GM12878 (cell line): ENCODE data around the gene TAS2R9. TPM values are rescaled to one million over a fixed set of nuclear protein-coding genes. Genes with fewer than 3 reads are reported as not detected.

ENCODE experiments used
- ATAC-seq: fragments of 200-7000 bp; cut with Tn5 transposase; 3 replicates; pipeline ENCODE4 v1.9.1; 2020; ENCODE audit warnings: mild to moderate bottlenecking, moderate library complexity
- Bru-seq: library from RNA; stranded (reverse); fragments of 400-500 nt; gene quantifications from one replicate; lab custom pipeline; 2021; lab: Mats Ljungman, UMichigan
- BruChase-seq, 2 experiments: library from RNA; stranded (reverse); fragments of 400-500 nt; gene quantifications; one replicate each; lab custom pipeline; 2021; lab: Mats Ljungman, UMichigan
- BruUV-seq: library from RNA; stranded (reverse); fragments of 400-500 nt; replicated peaks from 2 replicates; lab custom pipeline; 2021; lab: Mats Ljungman, UMichigan
- CTCF ChIA-PET: fragments of 300-600 bp; sonication (Branson Sonifier 250); formaldehyde crosslinking; extraction: SDS; loops from one replicate; lab custom pipeline; 2021; ENCODE audit warnings: inconsistent platforms; lab: Yijun Ruan, JAX
- POLR2A ChIA-PET: fragments of 350-600 bp; formaldehyde crosslinking; extraction: SDS; loops from one replicate; lab custom pipeline; 2021; ENCODE audit warnings: inconsistent platforms; lab: Charles Lee
- RAD21 ChIA-PET: fragments of 300-600 bp; sonication (Branson Sonifier 250); formaldehyde crosslinking; loops from one replicate; lab custom pipeline; 2023; ENCODE audit warnings: antibody characterized with exemption; ENCODE audit not compliant: unreplicated experiment; lab: Charles Lee
- SMC1A ChIA-PET: fragments of 300-600 bp; sonication (Branson Sonifier 250); formaldehyde crosslinking; loops from one replicate; lab custom pipeline; 2023; ENCODE audit not compliant: unreplicated experiment, uncharacterized antibody; lab: Charles Lee
- DNase-seq: peaks from one replicate; pipeline ENCODE4 v3.0.0-alpha.2; 2011; ENCODE audit warnings: low read depth, low spot score
- FAIRE-seq: peaks from 3 replicates; lab custom pipeline; 2011; peaks lifted over from hg19 to GRCh38; lab: Jason Lieb, UNC
- H2AFZ ChIP-seq: 2 replicates; pipeline ENCODE4 v1.6.0; 2011; ENCODE audit warnings: low read depth, low read length, control low read depth; ENCODE audit not compliant: control insufficient read depth
- H3K27ac ChIP-seq: 2 replicates; pipeline ENCODE4 v1.5.1; 2011; ENCODE audit warnings: control low read depth; ENCODE audit not compliant: control insufficient read depth, insufficient read depth
- H3K27me3 ChIP-seq, 2 experiments: replicated peaks in 1 of 2; 2 replicates each; pipeline versions ENCODE4 v1.6.0 to v1.6.1; 2011; ENCODE audit warnings: low read length in 1 of 2; ENCODE audit not compliant: control insufficient read depth in 2 of 2, insufficient read depth in 2 of 2
- H3K36me3 ChIP-seq, 2 experiments: 2 replicates each; pipeline ENCODE4 v1.5.1; 2011; ENCODE audit warnings: low read length in 1 of 2; ENCODE audit not compliant: control insufficient read depth in 2 of 2, insufficient read depth in 2 of 2
- H3K4me1 ChIP-seq: 2 replicates; pipeline ENCODE4 v1.6.1; 2011; ENCODE audit warnings: mild to moderate bottlenecking, low read length, moderate library complexity, mixed read lengths; ENCODE audit not compliant: control insufficient read depth, insufficient read depth
- H3K4me2 ChIP-seq: 2 replicates; pipeline ENCODE4 v1.6.0; 2011; ENCODE audit warnings: control low read depth; ENCODE audit not compliant: control insufficient read depth, insufficient read depth
- H3K4me3 ChIP-seq: fragments of 200-600 bp; sonication (generic); 2 replicates; pipeline ENCODE4 v1.5.1; 2016
- H3K79me2 ChIP-seq: 2 replicates; pipeline ENCODE4 v1.6.0; 2011; ENCODE audit warnings: low read length; ENCODE audit not compliant: control insufficient read depth, insufficient read depth
- H3K9ac ChIP-seq: 2 replicates; pipeline ENCODE4 v1.8.0; 2011; ENCODE audit warnings: low read length, control low read depth, mixed read lengths; ENCODE audit not compliant: control insufficient read depth, insufficient read depth
- H3K9me3 ChIP-seq: replicated peaks from 3 replicates; pipeline ENCODE4 v1.5.1; 2011; ENCODE audit warnings: mild to moderate bottlenecking, low read length; ENCODE audit not compliant: control insufficient read depth, insufficient read depth
- H4K20me1 ChIP-seq: 2 replicates; pipeline ENCODE4 v1.6.0; 2011; ENCODE audit not compliant: control insufficient read depth, insufficient read depth
- CHD2 ChIP-seq: IDR thresholded peaks from 2 replicates; pipeline ENCODE4 v1.6.1; 2011; ENCODE audit warnings: low read depth, low read length, improper control_type of control experiment, borderline replicate concordance
- EED ChIP-seq: sonication (generic); IDR thresholded peaks from 2 replicates; pipeline ENCODE4 v1.6.1; 2016; ENCODE audit warnings: antibody characterized with exemption, low read depth
- FOXK2 ChIP-seq: fragments of 450-650 bp; IDR thresholded peaks from 2 replicates; pipeline ENCODE4 v1.6.1; 2017; ENCODE audit warnings: mild to moderate bottlenecking, moderate library complexity
- HDAC6 ChIP-seq: fragments of 200-600 bp; sonication (generic); IDR thresholded peaks from one replicate; pipeline ENCODE4 v1.8.0; 2017; ENCODE audit warnings: antibody characterized with exemption; ENCODE audit not compliant: unreplicated experiment
- HDGF ChIP-seq: fragments of 450-650 bp; IDR thresholded peaks from 2 replicates; pipeline ENCODE4 v1.6.1; 2016; ENCODE audit warnings: antibody characterized with exemption
- JUND ChIP-seq: IDR thresholded peaks from 2 replicates; pipeline ENCODE4 v1.6.1; 2012; ENCODE audit warnings: low read depth, mild to moderate bottlenecking, low read length, improper control_type of control experiment, moderate library complexity
- NBN ChIP-seq: fragments of 450-650 bp; IDR thresholded peaks from 2 replicates; pipeline ENCODE4 v1.6.1; 2016
- NFYB ChIP-seq: IDR thresholded peaks from 2 replicates; pipeline ENCODE4 v1.6.1; 2011; ENCODE audit warnings: low read depth, mild to moderate bottlenecking, low read length, improper control_type of control experiment, moderate library complexity; ENCODE audit not compliant: insufficient read depth
- PAX5 ChIP-seq: IDR thresholded peaks from 2 replicates; pipeline ENCODE4 v1.6.1; 2011; ENCODE audit warnings: low read depth, low read length, borderline replicate concordance
- SPI1 ChIP-seq: IDR thresholded peaks from 2 replicates; pipeline ENCODE4 v1.6.1; 2011; ENCODE audit warnings: low read depth, mild to moderate bottlenecking, low read length, moderate library complexity, borderline replicate concordance; ENCODE audit not compliant: insufficient read depth
- in situ Hi-C: fragments of 300-500 bp; cut with MboI; formaldehyde crosslinking; loops from 9 replicates; pipeline ENCODE4 v1.14.3; 2018; ENCODE audit warnings: mixed read lengths
- intact Hi-C: fragments of 100-400 bp; cut with micrococcal nuclease; formaldehyde crosslinking; loops from one replicate; pipeline ENCODE4 v1.14.2; 2022; ENCODE audit not compliant: unreplicated experiment
- long read RNA-seq, 2 experiments: library from polyadenylated mRNA; unstranded; transcript quantifications; one replicate each; pipeline ENCODE4 v2.0.0, GENCODE V29; 2019 to 2020
- polyA minus RNA-seq, 3 experiments: library from RNA; depleted of rRNA, polyadenylated mRNA; stranded (reverse); fragments of >200 nt; gene quantifications; 2 replicates each; pipeline ENCODE4 v1.2.3, GENCODE V29; 2011
- polyA plus RNA-seq, 11 experiments: library from polyadenylated mRNA; depleted of rRNA in 4 of 11; unstranded in 6 of 11; stranded (reverse) in 5 of 11; fragments of >200 nt; fragmentation: Nextera tagmentation in 4 of 11; fragmentation: Illumina TruSeq in 1 of 11; extraction: Ambion mirVana in 4 of 11; extraction: Trizol in 1 of 11; gene quantifications; 1 replicate in 1 of 11; 2 replicates in 10 of 11; pipeline versions ENCODE4 v1.2.1 to v1.2.3, GENCODE V29; 2011 to 2016; ENCODE audit warnings: inconsistent platforms in 2 of 11, missing spikeins in 2 of 11, low read depth in 1 of 11
- total RNA-seq, 4 experiments: library from RNA; depleted of rRNA in 3 of 4; stranded (reverse); fragments of >200 nt in 3 of 4; fragmentation: Illumina TruSeq in 1 of 4; extraction: Trizol in 1 of 4; gene quantifications; 2 replicates each; pipeline versions ENCODE4 v1.2.1 to v1.2.3, GENCODE V29; 2013 to 2021
- TF ChIP-seq, protein P1 (sequence below): fragments of 450-650 bp; IDR thresholded peaks from 2 replicates; pipeline ENCODE4 v1.6.1; 2016; ENCODE audit warnings: mild to moderate bottlenecking, moderate library complexity, borderline replicate concordance
- TF ChIP-seq, protein P2 (sequence below): fragments of 450-650 bp; IDR thresholded peaks from 2 replicates; pipeline ENCODE4 v1.6.1; 2018; ENCODE audit warnings: mild to moderate bottlenecking, low read depth, moderate library complexity; ENCODE audit not compliant: partially characterized antibody

TAS2R9 gene, protein sequence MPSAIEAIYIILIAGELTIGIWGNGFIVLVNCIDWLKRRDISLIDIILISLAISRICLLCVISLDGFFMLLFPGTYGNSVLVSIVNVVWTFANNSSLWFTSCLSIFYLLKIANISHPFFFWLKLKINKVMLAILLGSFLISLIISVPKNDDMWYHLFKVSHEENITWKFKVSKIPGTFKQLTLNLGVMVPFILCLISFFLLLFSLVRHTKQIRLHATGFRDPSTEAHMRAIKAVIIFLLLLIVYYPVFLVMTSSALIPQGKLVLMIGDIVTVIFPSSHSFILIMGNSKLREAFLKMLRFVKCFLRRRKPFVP
- 2.9 TPM in 2 replicates for total RNA-seq (2013; cell fraction: nucleolus; rRNA removed)
- total RNA-seq (2014; rRNA removed) = not detected in 2 replicates
- total RNA-seq (2014; rRNA removed; fragmentation: Illumina TruSeq; extraction: Trizol) = 0.13 TPM in 1 of 2 replicates, not detected in the other
- total RNA-seq (2021) = 0.19 TPM in 1 of 2 replicates, not detected in the other
- not detected for polyA plus RNA-seq (2011; ENCODE audit: low read depth)
- 0.08 and 0.22 TPM in 2 replicates for polyA plus RNA-seq (2011; rRNA removed)
- not detected in 2 replicates for polyA plus RNA-seq (2011; cell fraction: cytosol; rRNA removed)
- polyA plus RNA-seq (2011; cell fraction: nucleus; rRNA removed) = 0.29 and 0.60 TPM in 2 replicates
- polyA plus RNA-seq (2012) = not detected in 2 replicates
- polyA plus RNA-seq (2014; fragmentation: Illumina TruSeq; extraction: Trizol) = not detected in 2 replicates
- not detected for polyA plus RNA-seq (2014; fragmentation: Nextera tagmentation; extraction: Ambion mirVana)
- polyA plus RNA-seq (2014; rRNA removed) = not detected in 2 replicates
- polyA plus RNA-seq (2016; fragmentation: Nextera tagmentation; extraction: Ambion mirVana) = not detected
- polyA minus RNA-seq (2011; rRNA and poly(A)+ RNA removed) = 1.7 and 3.9 TPM in 2 replicates
- polyA minus RNA-seq (2011; cell fraction: cytosol; rRNA and poly(A)+ RNA removed) = not detected in 2 replicates
- 4.8 and 6.4 TPM in 2 replicates for polyA minus RNA-seq (2011; cell fraction: nucleus; rRNA and poly(A)+ RNA removed)
- Bru-seq, nascent RNA = percentile 40 among the genes with signal in this experiment
- percentile 39 among the genes with signal in this experiment for BruChase-seq, experiment 1, labeled RNA remaining after a 6-hour chase
- percentile 49 among the genes with signal in this experiment for BruChase-seq, experiment 2, labeled RNA remaining after a 2-hour chase
- long read RNA-seq, experiment 1 = 0 reads
- long read RNA-seq, experiment 2 = 0 reads

DNA sequence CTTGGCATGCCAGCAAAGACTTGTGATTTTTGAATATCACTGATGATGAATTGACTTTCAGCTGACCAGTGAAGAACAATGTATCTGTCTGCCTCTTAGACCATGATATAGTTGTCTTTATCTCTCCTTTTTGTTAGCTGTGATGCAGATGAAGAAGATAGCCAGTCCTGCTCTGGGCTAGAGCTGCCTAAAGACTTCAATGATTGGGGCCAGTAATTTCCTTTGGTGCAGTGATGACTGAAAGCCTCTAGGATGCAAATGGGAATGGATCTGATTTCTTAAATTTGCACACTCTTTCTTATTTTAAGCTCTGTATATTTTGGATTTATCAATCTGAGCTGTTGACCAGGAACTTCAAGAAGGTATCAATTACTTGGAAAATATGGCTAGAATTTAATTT lies at the start of gene TAS2R9:
Gene TAS2R9, minus strand, starts transcription at position 101 of the 400 bp plus-strand sequence. Its CDS starts 93 bp downstream, at position 8.
- ATAC-seq = no peak
- Histone ChIP-seq H3K4me3 (no peak within 1 kb of the TSS), H3K9me3 (no peaks in the 10 kb centered on the region), H4K20me1 (no peaks in the 10 kb centered on the region), H3K27ac (no peak within 1 kb of the TSS), H3K9ac (no peak within 1 kb of the TSS), H3K4me1 (no peaks in the 10 kb centered on the region), H2AFZ (no peak within 1 kb of the TSS), H3K36me3 (no peaks in the 10 kb centered on the region), H3K27me3 (no peaks in the 10 kb centered on the region; a peak in 1 of 4 replicates), H3K4me2 (no peak within 1 kb of the TSS), H3K79me2 (no peaks in the 10 kb centered on the region)
- ChIA-PET RAD21 (interaction anchor here (1.0 kb wide), 1 partner anchor 389 kb away, joined by 3 read pairs; no protein-coding TSS in a partner anchor), SMC1A (interaction anchor here (0.7 to 1.6 kb wide), 3 partner anchors 11 to 416 kb away, joined by 3 read pairs; no protein-coding TSS in a partner anchor), CTCF (no interaction called here), POLR2A (no interaction called here)
- DNase-seq = no peak
- TF ChIP-seq NBN = no peak
- TF ChIP-seq EED = no peak
- no peak for TF ChIP-seq FOXK2
- TF ChIP-seq, protein P1, sequence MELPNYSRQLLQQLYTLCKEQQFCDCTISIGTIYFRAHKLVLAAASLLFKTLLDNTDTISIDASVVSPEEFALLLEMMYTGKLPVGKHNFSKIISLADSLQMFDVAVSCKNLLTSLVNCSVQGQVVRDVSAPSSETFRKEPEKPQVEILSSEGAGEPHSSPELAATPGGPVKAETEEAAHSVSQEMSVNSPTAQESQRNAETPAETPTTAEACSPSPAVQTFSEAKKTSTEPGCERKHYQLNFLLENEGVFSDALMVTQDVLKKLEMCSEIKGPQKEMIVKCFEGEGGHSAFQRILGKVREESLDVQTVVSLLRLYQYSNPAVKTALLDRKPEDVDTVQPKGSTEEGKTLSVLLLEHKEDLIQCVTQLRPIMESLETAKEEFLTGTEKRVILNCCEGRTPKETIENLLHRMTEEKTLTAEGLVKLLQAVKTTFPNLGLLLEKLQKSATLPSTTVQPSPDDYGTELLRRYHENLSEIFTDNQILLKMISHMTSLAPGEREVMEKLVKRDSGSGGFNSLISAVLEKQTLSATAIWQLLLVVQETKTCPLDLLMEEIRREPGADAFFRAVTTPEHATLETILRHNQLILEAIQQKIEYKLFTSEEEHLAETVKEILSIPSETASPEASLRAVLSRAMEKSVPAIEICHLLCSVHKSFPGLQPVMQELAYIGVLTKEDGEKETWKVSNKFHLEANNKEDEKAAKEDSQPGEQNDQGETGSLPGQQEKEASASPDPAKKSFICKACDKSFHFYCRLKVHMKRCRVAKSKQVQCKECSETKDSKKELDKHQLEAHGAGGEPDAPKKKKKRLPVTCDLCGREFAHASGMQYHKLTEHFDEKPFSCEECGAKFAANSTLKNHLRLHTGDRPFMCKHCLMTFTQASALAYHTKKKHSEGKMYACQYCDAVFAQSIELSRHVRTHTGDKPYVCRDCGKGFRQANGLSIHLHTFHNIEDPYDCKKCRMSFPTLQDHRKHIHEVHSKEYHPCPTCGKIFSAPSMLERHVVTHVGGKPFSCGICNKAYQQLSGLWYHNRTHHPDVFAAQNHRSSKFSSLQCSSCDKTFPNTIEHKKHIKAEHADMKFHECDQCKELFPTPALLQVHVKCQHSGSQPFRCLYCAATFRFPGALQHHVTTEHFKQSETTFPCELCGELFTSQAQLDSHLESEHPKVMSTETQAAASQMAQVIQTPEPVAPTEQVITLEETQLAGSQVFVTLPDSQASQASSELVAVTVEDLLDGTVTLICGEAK = no peak
- no peak for TF ChIP-seq HDAC6
- TF ChIP-seq CHD2 = no peak
- no peak for TF ChIP-seq SPI1
- TF ChIP-seq NFYB = no peak
- TF ChIP-seq JUND = no peak
- TF ChIP-seq, protein P2, sequence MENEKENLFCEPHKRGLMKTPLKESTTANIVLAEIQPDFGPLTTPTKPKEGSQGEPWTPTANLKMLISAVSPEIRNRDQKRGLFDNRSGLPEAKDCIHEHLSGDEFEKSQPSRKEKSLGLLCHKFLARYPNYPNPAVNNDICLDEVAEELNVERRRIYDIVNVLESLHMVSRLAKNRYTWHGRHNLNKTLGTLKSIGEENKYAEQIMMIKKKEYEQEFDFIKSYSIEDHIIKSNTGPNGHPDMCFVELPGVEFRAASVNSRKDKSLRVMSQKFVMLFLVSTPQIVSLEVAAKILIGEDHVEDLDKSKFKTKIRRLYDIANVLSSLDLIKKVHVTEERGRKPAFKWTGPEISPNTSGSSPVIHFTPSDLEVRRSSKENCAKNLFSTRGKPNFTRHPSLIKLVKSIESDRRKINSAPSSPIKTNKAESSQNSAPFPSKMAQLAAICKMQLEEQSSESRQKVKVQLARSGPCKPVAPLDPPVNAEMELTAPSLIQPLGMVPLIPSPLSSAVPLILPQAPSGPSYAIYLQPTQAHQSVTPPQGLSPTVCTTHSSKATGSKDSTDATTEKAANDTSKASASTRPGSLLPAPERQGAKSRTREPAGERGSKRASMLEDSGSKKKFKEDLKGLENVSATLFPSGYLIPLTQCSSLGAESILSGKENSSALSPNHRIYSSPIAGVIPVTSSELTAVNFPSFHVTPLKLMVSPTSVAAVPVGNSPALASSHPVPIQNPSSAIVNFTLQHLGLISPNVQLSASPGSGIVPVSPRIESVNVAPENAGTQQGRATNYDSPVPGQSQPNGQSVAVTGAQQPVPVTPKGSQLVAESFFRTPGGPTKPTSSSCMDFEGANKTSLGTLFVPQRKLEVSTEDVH = no peak
- no peak for TF ChIP-seq PAX5
- TF ChIP-seq HDGF = no peak
- intact Hi-C loops = no loop called here
- no TSS peak for BruUV-seq
- in situ Hi-C loops = no loop called here
- no peak for FAIRE-seq
